Neural progenitor cell (in vitro differentiated cells): ENCODE results near the gene DHDH. TPM values are rescaled to one million over a fixed set of nuclear protein-coding genes. Genes with fewer than 3 reads are reported as not detected.
A peak's percentile ranks its signal among the peaks of the same experiment; 100 is the strongest.

Experiments used
- DNase-seq: peaks from one replicate; pipeline ENCODE4 v3.0.0-alpha.2; 2016; ENCODE audit warnings: low spot score
- H2AFZ ChIP-seq: fragments of 200-600 bp; sonication (generic); replicated peaks from 2 replicates; pipeline ENCODE4 v1.6.1; 2016; ENCODE audit warnings: antibody characterized with exemption
- H3F3A ChIP-seq: fragments of 200-600 bp; sonication (generic); 2 replicates; pipeline ENCODE4 v1.6.1; 2016; ENCODE audit warnings: antibody characterized with exemption, low read depth
- H3K27ac ChIP-seq: fragments of 200-600 bp; sonication (generic); 2 replicates; pipeline ENCODE4 v1.5.1; 2016; ENCODE audit warnings: mild to moderate bottlenecking
- H3K27me3 ChIP-seq: fragments of 200-600 bp; sonication (generic); 2 replicates; pipeline ENCODE4 v1.6.1; 2016; ENCODE audit warnings: mild to moderate bottlenecking, moderate library complexity
- H3K36me3 ChIP-seq: fragments of 200-600 bp; sonication (generic); 2 replicates; pipeline ENCODE4 v1.5.1; 2016
- H3K4me1 ChIP-seq: fragments of 200-600 bp; sonication (generic); 2 replicates; pipeline ENCODE4 v1.6.1; 2016; ENCODE audit warnings: mixed run types
- H3K4me2 ChIP-seq: fragments of 200-600 bp; sonication (generic); 2 replicates; pipeline ENCODE4 v1.6.1; 2016
- H3K4me3 ChIP-seq: fragments of 200-600 bp; sonication (generic); 2 replicates; pipeline ENCODE4 v1.5.1; 2016
- H3K79me2 ChIP-seq: fragments of 200-600 bp; sonication (generic); 2 replicates; pipeline ENCODE4 v1.6.1; 2016; ENCODE audit warnings: low read depth
- H3K9ac ChIP-seq: fragments of 200-600 bp; sonication (generic); 2 replicates; pipeline ENCODE4 v1.6.1; 2016
- H3K9me3 ChIP-seq: fragments of 200-600 bp; sonication (generic); 2 replicates; pipeline ENCODE4 v1.5.1; 2016; ENCODE audit warnings: low read depth
- H4K20me1 ChIP-seq: fragments of 200-600 bp; sonication (generic); 2 replicates; pipeline ENCODE4 v1.6.1; 2016; ENCODE audit warnings: low read depth
- H3K27ac Mint-ChIP-seq: 3 replicates; pipeline ENCODE4 v1.8.0; 2021; ENCODE audit warnings: mixed read lengths
- H3K27me3 Mint-ChIP-seq: 2 replicates; pipeline ENCODE4 v1.8.0; 2022; ENCODE audit warnings: low read depth, mild to moderate bottlenecking, inconsistent platforms, moderate library complexity, mixed read lengths; ENCODE audit not compliant: insufficient read depth
- H3K36me3 Mint-ChIP-seq: 3 replicates; pipeline ENCODE4 v1.8.0; 2021; ENCODE audit warnings: mixed read lengths
- H3K4me1 Mint-ChIP-seq: 3 replicates; pipeline ENCODE4 v1.8.0; 2021; ENCODE audit warnings: mixed read lengths
- H3K4me3 Mint-ChIP-seq: 3 replicates; pipeline ENCODE4 v1.8.0; 2021; ENCODE audit warnings: mild to moderate bottlenecking, moderate library complexity, mixed read lengths
- H3K9me3 Mint-ChIP-seq: 3 replicates; pipeline ENCODE4 v1.8.0; 2020; ENCODE audit warnings: mixed read lengths
- EZH2 ChIP-seq: fragments of 200-600 bp; sonication (generic); IDR thresholded peaks from 2 replicates; pipeline ENCODE4 v1.6.1; 2017; ENCODE audit warnings: antibody characterized with exemption, mild to moderate bottlenecking, moderate library complexity
- EZH2phosphoT487 ChIP-seq: fragments of 200-600 bp; sonication (generic); IDR thresholded peaks from 2 replicates; pipeline ENCODE4 v1.6.1; 2017; ENCODE audit warnings: antibody characterized with exemption
- total RNA-seq: library from RNA; depleted of rRNA; stranded (reverse); fragments of >200 nt; gene quantifications from 2 replicates; pipeline ENCODE4 v1.2.3, GENCODE V29; 2015; ENCODE audit warnings: low replicate concordance
- TF ChIP-seq, protein P1 (sequence below): fragments of 200-600 bp; sonication (generic); IDR thresholded peaks from 2 replicates; pipeline ENCODE4 v1.5.1; 2017; ENCODE audit warnings: antibody characterized with exemption, mild to moderate bottlenecking

DHDH gene
- total RNA-seq, 1 donor from 2014 or later, result not detected

DNA sequence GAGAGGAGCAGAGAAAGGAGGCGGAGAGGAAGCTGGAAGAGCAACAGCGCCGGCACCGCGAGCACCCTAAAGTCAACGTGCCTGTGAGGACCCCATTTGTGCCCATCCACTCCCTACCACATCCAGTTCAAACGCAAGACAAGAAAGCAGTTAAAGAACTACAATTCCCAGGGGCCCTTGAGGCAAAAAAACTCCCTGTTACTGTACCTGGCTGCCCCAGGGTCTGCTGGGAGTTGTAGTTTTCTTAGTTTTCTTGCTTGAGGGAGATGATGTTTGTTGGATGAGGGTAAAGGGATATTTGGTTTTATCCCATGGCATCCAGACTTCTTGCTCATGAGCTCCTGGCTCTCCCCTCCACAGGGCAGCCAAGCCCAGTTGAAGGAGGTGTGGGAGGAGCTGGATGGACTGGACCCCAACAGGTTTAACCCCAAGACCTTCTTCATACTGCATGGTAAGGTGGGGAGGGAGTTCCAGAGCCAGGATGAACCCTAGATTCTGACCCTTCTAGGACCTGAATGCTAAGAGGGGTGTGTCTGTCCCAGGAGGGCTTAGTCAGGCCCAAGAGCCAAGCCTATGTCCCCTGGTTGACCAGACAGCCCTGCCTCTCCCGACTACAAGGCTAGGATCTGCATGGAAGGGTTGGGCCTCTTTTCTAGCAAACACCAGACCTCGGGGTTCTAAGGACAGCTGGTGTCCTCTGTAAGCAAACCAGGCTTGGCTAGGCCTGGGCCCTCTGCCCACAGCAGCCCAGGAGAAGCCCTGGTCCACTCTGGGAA lies 20.2 kb upstream of the DHDH start:
- Histone ChIP-seq H3F3A (no peaks in the 10 kb centered on the region), H3K4me2 (no peak overlapping the region), H3K27ac (no peak overlapping the region), H3K27me3 (no peaks in the 10 kb centered on the region), H4K20me1 (no peaks in the 10 kb centered on the region), H2AFZ (no peak overlapping the region), H3K9me3 (no peaks in the 10 kb centered on the region), H3K4me3 (no peak overlapping the region), H3K36me3 (no peaks in the 10 kb centered on the region), H3K9ac (no peak overlapping the region), H3K79me2 (no peaks in the 10 kb centered on the region), H3K4me1 (no peaks in the 10 kb centered on the region)
- peaks cover 32% of the 10 kb centered on the region for H3K36me3 Mint-ChIP-seq
- no peak overlapping the region for H3K27ac Mint-ChIP-seq
- H3K4me3 Mint-ChIP-seq, result no peak overlapping the region
- H3K9me3 Mint-ChIP-seq, result no peaks in the 10 kb centered on the region
- TF ChIP-seq, protein P1, sequence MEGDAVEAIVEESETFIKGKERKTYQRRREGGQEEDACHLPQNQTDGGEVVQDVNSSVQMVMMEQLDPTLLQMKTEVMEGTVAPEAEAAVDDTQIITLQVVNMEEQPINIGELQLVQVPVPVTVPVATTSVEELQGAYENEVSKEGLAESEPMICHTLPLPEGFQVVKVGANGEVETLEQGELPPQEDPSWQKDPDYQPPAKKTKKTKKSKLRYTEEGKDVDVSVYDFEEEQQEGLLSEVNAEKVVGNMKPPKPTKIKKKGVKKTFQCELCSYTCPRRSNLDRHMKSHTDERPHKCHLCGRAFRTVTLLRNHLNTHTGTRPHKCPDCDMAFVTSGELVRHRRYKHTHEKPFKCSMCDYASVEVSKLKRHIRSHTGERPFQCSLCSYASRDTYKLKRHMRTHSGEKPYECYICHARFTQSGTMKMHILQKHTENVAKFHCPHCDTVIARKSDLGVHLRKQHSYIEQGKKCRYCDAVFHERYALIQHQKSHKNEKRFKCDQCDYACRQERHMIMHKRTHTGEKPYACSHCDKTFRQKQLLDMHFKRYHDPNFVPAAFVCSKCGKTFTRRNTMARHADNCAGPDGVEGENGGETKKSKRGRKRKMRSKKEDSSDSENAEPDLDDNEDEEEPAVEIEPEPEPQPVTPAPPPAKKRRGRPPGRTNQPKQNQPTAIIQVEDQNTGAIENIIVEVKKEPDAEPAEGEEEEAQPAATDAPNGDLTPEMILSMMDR, result no peak
- TF ChIP-seq EZH2phosphoT487 (no peak), EZH2 (no peak)
- no peaks in the 10 kb centered on the region for H3K4me1 Mint-ChIP-seq
- H3K27me3 Mint-ChIP-seq, result peaks cover 2% of the 10 kb centered on the region
- DNase-seq, result peak; percentile 59

DNA sequence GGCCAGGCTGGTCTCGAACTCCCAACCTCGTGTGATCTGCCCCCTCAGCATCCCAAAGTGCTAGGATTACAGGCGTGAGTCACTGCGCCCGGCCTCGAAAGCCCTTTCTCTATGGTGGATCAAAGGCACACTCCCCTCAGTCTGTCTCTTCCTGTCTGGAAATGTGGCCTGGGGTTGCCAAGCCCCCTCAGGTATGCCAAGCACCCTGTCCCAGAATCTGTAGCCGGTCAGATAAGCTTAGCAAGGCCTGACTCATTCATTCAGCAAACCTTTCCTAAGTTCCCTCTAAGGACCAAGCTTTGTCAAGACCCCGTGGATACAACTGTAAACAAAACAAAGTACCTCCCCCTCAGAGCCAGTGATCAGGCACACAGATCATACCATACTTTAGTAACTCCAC lies 19.3 kb upstream of the DHDH start:
- Mint-ChIP-seq H3K27ac (no peak overlapping the region), H3K9me3 (no peaks in the 10 kb centered on the region), H3K4me3 (peak overlapping the region; percentile 50), H3K4me1 (no peaks in the 10 kb centered on the region), H3K36me3 (peaks cover 37% of the 10 kb centered on the region), H3K27me3 (peaks cover 2% of the 10 kb centered on the region)
- no peak for DNase-seq
- Histone ChIP-seq H3K9me3 (no peaks in the 10 kb centered on the region), H3K4me3 (no peak overlapping the region), H3K9ac (no peak overlapping the region), H2AFZ (no peak overlapping the region), H3K36me3 (no peaks in the 10 kb centered on the region), H3K4me1 (no peaks in the 10 kb centered on the region), H3K4me2 (no peak overlapping the region), H3K27ac (no peak overlapping the region), H3F3A (no peaks in the 10 kb centered on the region), H3K79me2 (no peaks in the 10 kb centered on the region), H4K20me1 (no peaks in the 10 kb centered on the region), H3K27me3 (no peaks in the 10 kb centered on the region)
- TF ChIP-seq EZH2phosphoT487, result no peak
- no peak for TF ChIP-seq EZH2
- TF ChIP-seq, protein P1, result no peak

- Histone ChIP-seq H4K20me1 (no peaks in the 10 kb centered on the region), H3K9me3 (no peaks in the 10 kb centered on the region), H3K79me2 (no peaks in the 10 kb centered on the region), H2AFZ (no peak overlapping the region), H3K4me3 (no peak overlapping the region), H3K4me2 (no peak overlapping the region), H3F3A (no peaks in the 10 kb centered on the region), H3K9ac (no peak overlapping the region), H3K4me1 (no peaks in the 10 kb centered on the region), H3K27ac (no peak overlapping the region), H3K27me3 (no peaks in the 10 kb centered on the region), H3K36me3 (no peaks in the 10 kb centered on the region)
- H3K36me3 Mint-ChIP-seq, result peaks cover 35% of the 10 kb centered on the region
- no peak for DNase-seq
- H3K4me3 Mint-ChIP-seq, result no peak overlapping the region
- no peak overlapping the region for H3K27ac Mint-ChIP-seq
- peaks cover 2% of the 10 kb centered on the region for H3K27me3 Mint-ChIP-seq
- no peaks in the 10 kb centered on the region for H3K9me3 Mint-ChIP-seq
- no peaks in the 10 kb centered on the region for H3K4me1 Mint-ChIP-seq
- no peak for TF ChIP-seq EZH2
- TF ChIP-seq, protein P1, result no peak
- TF ChIP-seq EZH2phosphoT487, result no peak
These were observed 17.7 kb upstream of the DHDH start for GRCh38 chr19:48915757-48916156.
